ENCODE measurements around the gene BAX. TPM values are rescaled to one million over a fixed set of nuclear protein-coding genes. Genes with fewer than 3 reads are reported as not detected.
A peak's percentile ranks its signal among the peaks of the same experiment; 100 is the strongest.

BAX gene
- total and polyA plus RNA-seq, 2 of the 13 experiments (the other 11 are each of a cell fraction or from before 2014, with no cell fraction given) = 139 to 176 TPM

DNA sequence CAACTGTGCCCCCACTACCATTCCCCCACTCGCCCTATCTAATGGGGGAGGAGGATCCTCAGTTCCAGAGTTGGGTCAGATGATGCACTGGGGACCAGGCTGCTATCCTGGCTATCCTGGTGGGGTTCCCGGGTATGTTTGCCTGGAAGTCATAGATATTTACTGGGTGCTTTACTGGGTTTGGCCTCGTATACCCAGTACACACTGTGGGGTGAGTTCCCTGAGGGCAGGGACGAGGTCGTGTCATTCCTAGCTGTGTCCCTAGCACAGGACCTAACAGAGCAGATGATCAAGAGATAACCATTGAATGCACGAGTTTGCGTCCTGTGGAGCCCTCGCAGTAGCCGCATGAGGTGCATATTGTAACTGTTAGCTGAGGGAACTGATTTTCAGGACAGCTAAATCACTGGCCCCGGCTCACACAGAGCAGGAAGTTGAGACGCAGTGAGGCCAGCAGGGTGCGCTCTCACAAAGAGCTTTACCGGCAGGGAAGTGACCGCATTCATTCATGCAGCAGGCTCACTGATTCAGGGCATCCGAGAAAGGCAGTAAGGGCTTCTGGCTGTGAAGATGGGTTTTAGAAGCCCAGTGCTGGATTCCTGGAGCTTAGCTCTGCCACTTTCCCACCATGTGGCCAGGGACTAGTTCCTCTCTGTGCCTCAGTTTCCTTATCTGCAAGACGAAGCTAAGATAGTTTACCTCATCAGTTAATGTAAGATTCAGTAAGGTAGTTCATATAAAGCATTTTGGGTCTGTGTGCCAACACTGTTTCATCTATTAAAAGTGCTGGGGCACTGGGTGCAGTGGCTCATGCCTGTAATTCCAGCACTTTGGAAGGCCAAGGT, 45.0 kb downstream of the BAX start (continued):
- TF ChIP-seq, protein P1, sequence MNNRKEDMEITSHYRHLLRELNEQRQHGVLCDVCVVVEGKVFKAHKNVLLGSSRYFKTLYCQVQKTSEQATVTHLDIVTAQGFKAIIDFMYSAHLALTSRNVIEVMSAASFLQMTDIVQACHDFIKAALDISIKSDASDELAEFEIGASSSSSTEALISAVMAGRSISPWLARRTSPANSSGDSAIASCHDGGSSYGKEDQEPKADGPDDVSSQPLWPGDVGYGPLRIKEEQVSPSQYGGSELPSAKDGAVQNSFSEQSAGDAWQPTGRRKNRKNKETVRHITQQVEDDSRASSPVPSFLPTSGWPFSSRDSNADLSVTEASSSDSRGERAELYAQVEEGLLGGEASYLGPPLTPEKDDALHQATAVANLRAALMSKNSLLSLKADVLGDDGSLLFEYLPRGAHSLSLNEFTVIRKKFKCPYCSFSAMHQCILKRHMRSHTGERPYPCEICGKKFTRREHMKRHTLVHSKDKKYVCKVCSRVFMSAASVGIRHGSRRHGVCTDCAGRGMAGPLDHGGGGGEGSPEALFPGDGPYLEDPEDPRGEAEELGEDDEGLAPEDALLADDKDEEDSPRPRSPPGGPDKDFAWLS (CRISPR knock-in tag; IDR thresholded peaks at IDR 0.05; ENCODE audit: borderline replicate concordance) = no peak
- no peak for TF ChIP-seq NKX3-1 (CRISPR knock-in tag; IDR thresholded peaks at IDR 0.05)
- peak; percentile 46; the same call in 1 of the 2 replicates for TF ChIP-seq ETV5 (CRISPR knock-in tag; IDR thresholded peaks at IDR 0.05; ENCODE audit: borderline replicate concordance)
- TF ChIP-seq ZNF24 (IDR thresholded peaks at IDR 0.05) = peak; percentile 46; the same call in 1 of the 2 replicates
- TF ChIP-seq ZNF350 (CRISPR knock-in tag; IDR thresholded peaks at IDR 0.05; ENCODE audit: borderline replicate concordance, low read depth) = no peak
- TF ChIP-seq TMF1 (CRISPR knock-in tag; IDR thresholded peaks at IDR 0.05; ENCODE audit: low read depth) = no peak
- TF ChIP-seq, protein P2, sequence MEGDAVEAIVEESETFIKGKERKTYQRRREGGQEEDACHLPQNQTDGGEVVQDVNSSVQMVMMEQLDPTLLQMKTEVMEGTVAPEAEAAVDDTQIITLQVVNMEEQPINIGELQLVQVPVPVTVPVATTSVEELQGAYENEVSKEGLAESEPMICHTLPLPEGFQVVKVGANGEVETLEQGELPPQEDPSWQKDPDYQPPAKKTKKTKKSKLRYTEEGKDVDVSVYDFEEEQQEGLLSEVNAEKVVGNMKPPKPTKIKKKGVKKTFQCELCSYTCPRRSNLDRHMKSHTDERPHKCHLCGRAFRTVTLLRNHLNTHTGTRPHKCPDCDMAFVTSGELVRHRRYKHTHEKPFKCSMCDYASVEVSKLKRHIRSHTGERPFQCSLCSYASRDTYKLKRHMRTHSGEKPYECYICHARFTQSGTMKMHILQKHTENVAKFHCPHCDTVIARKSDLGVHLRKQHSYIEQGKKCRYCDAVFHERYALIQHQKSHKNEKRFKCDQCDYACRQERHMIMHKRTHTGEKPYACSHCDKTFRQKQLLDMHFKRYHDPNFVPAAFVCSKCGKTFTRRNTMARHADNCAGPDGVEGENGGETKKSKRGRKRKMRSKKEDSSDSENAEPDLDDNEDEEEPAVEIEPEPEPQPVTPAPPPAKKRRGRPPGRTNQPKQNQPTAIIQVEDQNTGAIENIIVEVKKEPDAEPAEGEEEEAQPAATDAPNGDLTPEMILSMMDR (CRISPR knock-in tag; IDR thresholded peaks at IDR 0.05) = peak; percentile 71
- TF ChIP-seq SMC3 (IDR thresholded peaks at IDR 0.05; ENCODE audit: low read length) = no peak; the same call in 1 of the 2 replicates
- TF ChIP-seq GABPA (IDR thresholded peaks at IDR 0.05; ENCODE audit: low read depth, low read length) = no peak
- peak; percentile 37; the same call in 1 of the 2 replicates for TF ChIP-seq GABPA (CRISPR knock-in tag; IDR thresholded peaks at IDR 0.05; ENCODE audit: low read depth)
- 0 out of 2 replicates have a peak, but pooled peaks have one; percentile 24 for TF ChIP-seq GABPB1 (CRISPR knock-in tag; IDR thresholded peaks at IDR 0.05)
- 0 out of 2 replicates have a peak, but pooled peaks have one; percentile 53 for TF ChIP-seq ELF1 (CRISPR knock-in tag; IDR thresholded peaks at IDR 0.05)
